Embryonic facial prominence (tissue), 1 donor: ENCODE data around the gene SLC15A1.
"Not testable (repeated sequence)": the region's sequence is repeated elsewhere in the genome, so short reads cannot be mapped to it uniquely, and the experiment has no call there.

ENCODE experiments used
- DNase-seq: peaks from one replicate; pipeline ENCODE4 v3.0.0-alpha.2; 2016; ENCODE audit errors: extremely low spot score

Gene SLC15A1

GRCh38 chr13:98656223-98656622 lies 96.2 kb downstream of the SLC15A1 start:
- DNase-seq, result no peak

- DNase-seq, result peak; percentile 46
These were observed 98.9 kb downstream of the SLC15A1 start for GRCh38 chr13:98653463-98653985.

GRCh38 chr13:98652721-98653462 lies 99.6 kb downstream of the SLC15A1 start:
- no peak for DNase-seq

GRCh38 chr13:98652276-98652675 lies 100.2 kb downstream of the SLC15A1 start:
- DNase-seq, result no peak

GRCh38 chr13:98651744-98652143 lies 100.7 kb downstream of the SLC15A1 start:
- DNase-seq, result no peak

GRCh38 chr13:98650396-98651107 lies 101.9 kb downstream of the SLC15A1 start:
- no peak for DNase-seq

GRCh38 chr13:98649861-98650260 lies 102.6 kb downstream of the SLC15A1 start:
- DNase-seq, result no peak

- no peak for DNase-seq
These were observed 103.8 kb downstream of the SLC15A1 start for GRCh38 chr13:98648686-98649085.

- no peak for DNase-seq
These were observed 104.3 kb downstream of the SLC15A1 start for GRCh38 chr13:98648141-98648540.

GRCh38 chr13:98647121-98647520 lies 105.4 kb downstream of the SLC15A1 start:
- no peak for DNase-seq

GRCh38 chr13:98643479-98643878 lies 109.0 kb downstream of the SLC15A1 start:
- no peak for DNase-seq

- no peak for DNase-seq
These were observed 111.4 kb downstream of the SLC15A1 start for GRCh38 chr13:98641075-98641474.

- not testable (repeated sequence) for DNase-seq
These were observed 112.7 kb downstream of the SLC15A1 start for GRCh38 chr13:98639785-98640184.

GRCh38 chr13:98638352-98638751 lies 114.1 kb downstream of the SLC15A1 start:
- DNase-seq, result not testable (repeated sequence)
